HEK293 (cell line): ENCODE results near the gene SLC29A3.

Experiments used
- TRIM28 ChIP-seq: IDR thresholded peaks from 2 replicates; pipeline ENCODE4 v1.6.1; 2011; ENCODE audit warnings: low read length, control low read depth, borderline replicate concordance
- WT1 ChIP-seq: fragments of 450-650 bp; formaldehyde crosslinking; IDR thresholded peaks from 2 replicates; pipeline ENCODE4 v1.5.1; 2016; ENCODE audit warnings: missing biosample characterization, missing genetic modification characterization

DNA sequence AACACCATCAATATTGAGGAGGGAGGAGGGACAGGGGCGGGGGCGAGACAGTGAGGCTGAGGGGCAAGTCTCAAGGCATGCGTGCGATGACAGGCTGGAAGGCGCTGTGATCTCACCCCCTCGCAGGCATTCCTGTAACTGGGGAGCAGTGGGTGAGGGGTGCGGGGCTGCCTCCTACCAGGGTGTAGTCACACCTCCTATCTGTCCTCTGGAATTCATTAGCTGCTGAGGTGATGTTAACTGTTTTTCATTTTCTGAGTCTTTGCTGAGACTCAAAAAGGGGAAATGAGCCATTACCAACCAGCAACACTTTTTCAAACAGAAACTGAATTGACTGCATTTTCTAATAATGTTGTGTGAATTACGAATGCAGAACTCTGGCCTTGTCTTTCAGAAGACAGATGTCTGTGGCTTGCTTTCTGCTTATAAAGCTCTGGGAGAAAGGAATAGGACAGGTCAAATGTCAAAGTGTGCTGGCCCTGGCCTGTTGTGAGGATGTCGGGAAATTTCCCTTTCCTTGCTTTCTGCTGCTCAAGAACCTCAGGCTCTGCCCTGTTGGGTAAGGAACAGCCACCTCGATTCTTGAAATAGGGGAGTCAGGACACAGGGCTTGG, 53.9 kb downstream of the SLC29A3 start:
- TF ChIP-seq WT1 (tag by site-specific recombination) (no peak), TRIM28 (no peak)
